ENCODE data around the gene USB1.

- no peak for TF ChIP-seq EZH2 (IDR thresholded peaks at IDR 0.05; ENCODE audit: insufficient read depth, low read length)
- TF ChIP-seq CTCF (IDR thresholded peaks at IDR 0.05; ENCODE audit: insufficient read depth, low read depth, low read length) = no peak
These were observed 5.3 kb upstream of the USB1 start for GRCh38 chr16:57995721-57996405.

Data from astrocyte (in vitro differentiated cells and primary cell).